GF-D8 (cell line): ENCODE measurements around the gene PTK6.
A peak's percentile ranks its signal among the peaks of the same experiment; 100 is the strongest.

Experiments used
- DNase-seq: peaks from one replicate; lab custom pipeline; 2025; lab: John Stamatoyannopoulos, UW

The PTK6 gene

DNA sequence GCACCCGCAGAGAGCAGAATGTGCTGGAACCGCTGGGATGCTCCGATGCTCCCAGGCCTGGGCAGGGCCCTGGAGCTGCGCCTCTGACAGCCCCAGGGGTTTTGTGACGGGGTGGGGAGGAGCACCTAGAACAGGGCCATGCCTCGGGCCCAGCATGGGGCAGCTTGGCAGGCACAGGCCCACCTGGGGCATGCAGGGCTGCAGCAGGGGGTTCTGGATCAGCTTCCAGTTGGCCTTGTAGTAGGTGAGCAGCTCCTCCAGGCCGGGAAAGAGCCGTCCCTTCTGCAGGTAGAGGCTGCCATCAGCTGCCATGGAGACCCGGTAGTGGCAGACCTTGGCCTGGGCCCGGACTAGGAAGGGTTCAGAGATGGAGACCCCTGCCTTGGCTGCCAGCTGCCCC, 6.0 kb upstream of the PTK6 start:
- DNase-seq: no peak

DNA sequence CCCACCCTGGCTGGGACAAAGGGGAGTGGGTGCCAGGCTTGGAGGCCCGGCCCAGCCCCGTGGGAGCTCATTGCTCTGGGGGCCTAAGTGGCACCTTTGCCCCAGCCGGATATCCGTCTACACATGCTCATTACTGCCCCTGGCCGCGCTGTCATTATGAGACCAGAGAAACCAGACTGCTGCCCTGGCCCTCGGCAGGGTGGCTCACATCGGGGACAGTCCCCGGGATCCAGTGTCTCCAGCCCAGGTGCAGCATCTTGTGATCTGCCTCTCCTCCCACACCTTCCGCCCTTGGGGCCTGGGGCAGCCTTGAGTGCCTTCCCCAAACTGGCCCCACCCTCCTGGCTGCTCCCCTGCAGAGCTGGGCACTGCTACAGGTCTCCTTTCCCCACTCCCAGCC, 5.5 kb upstream of the PTK6 start:
- no peak for DNase-seq

DNA sequence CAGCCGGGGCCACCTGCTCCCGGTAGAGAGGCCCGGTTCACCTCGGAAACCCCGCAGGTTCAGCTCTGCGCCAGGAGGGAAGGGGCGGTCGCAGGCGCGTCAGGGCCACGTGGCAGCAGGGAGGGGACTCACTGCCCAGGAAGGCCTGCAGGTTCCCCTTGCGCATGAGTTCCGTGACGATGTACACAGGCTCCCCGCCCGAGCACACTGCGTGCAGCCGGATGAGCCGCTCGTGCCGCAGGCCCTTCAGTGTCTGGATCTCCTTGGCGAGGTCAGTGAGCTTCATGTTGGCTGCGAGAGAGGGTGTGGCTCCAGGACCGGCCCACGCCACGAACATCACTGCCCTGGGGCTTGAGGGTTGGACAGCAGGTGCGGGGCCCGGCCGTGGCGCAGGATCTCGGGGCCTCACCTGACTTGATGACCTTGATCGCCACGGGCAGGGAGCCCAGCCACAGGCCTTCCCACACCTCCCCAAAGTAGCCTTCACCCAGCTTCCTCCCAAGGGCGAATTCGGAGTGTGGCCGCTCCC, 4.9 kb upstream of the PTK6 start:
- no peak for DNase-seq

DNA sequence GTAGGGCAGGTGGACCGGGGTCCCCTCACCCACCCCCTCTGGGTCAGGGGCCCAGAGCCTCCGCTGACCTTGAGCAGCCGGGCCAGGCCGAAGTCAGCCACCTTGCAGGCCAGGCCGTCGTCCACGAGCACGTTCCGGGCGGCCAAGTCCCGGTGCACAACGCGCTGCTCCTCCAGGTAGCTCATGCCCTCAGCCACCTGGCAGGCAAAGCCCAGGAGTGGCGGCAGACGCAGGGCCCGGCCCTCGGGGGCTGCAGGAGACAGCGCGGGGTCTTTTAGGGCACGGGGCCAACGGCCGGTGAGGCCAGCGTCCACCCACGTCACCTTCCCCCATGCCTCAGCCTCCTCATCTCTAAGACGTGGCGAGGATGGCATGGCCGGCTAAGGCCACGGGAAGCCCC, 4.2 kb upstream of the PTK6 start:
- DNase-seq: no peak

DNA sequence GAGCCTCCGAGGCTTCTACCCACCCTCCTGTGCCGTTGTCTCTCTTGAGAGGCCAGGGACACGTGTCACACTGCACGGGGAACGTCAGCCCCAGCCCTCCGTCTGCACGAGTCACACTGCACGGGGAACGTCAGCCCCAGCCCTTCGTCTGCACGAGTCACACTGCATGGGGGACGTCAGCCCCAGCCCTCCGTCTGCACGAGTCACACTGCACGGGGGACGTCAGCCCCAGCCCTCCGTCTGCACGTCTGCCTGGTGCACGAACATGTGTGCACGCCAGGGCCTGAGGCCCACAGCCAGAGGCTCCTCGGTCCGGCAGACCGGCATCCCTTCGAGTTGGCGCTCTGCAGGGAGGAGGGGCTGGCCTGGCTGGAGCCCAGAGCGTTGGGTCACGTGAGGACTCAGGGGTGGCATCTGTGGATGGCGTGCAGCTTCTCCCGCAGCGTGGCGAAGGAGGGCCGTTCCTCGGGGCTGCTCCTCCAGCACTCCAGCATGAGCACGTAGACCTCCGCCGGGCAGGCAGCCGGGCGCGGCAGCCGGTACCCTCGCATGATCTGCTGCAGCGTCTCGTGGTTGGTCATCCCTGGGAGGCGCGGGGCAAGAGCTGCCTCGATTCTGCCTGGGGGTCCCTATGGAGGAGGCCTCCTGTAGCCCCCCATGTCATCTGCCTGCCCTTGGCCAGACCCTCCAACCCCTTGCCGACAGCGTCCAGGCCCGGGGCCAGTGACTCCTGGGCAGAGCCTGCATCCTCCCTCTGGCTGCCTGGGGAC, 3.4 kb upstream of the PTK6 start:
- no peak for DNase-seq

DNA sequence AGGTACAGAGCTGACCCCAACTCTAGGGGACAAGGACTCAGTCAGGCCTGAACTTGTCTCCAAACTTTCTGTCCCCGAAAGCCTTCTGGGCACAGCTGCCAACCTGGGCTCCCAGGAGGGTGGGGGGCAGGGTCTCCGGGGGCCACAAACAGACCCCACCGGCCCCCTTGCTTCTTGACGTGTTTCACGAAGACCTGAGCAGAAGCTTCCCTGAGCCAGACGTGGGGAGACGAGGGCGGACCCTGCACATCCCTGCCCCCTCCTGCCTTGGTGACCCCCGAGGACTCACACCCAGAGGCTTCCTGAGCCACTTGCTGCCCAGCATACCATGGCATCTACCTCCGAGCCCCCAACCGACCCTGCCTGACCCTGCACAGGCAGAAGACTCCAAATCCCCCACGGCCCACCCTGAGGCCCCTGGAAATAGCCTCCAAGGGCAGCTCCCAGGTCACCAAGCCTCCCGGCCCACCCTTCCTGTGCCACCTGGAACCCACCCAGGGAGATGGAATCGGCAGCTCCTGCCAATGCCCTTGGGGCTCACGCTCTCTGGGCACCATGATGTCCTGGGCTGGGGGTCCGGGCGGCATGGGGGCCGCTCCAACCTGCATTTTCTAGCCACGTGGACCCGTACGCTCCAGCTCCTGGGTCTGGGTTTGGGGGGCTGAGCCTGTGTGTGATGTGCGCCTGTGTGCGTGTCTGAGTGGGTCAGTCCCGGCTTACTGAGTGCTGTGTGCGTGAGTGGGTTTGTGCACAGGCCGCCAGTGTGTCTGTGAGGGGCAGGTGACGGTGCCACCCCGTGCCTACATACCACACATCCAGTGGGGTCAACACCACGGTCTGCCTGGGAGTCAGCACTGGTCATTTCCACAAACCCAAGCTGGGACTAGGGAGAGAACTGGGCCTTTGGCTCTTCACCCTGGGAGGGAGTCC, 2.5 kb upstream of the PTK6 start:
- DNase-seq: no peak

DNA sequence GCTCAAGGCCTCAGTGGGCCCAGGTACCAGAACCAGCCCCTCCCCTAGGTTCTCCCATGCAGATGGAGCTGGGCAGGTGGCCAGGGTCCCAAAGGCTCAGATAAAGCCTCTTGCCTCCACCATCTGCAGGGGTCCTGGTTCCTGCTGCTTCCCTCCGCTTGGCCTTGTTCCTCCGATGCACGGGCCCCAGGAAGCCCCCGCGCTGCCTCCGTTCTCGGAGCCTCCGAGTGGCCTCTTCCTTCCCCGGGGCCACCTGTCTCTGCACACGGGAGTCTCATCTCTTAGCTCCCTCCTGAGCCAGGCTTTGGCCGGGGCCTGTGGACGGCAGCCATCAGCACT, 1.9 kb upstream of the PTK6 start:
- no peak for DNase-seq

DNA sequence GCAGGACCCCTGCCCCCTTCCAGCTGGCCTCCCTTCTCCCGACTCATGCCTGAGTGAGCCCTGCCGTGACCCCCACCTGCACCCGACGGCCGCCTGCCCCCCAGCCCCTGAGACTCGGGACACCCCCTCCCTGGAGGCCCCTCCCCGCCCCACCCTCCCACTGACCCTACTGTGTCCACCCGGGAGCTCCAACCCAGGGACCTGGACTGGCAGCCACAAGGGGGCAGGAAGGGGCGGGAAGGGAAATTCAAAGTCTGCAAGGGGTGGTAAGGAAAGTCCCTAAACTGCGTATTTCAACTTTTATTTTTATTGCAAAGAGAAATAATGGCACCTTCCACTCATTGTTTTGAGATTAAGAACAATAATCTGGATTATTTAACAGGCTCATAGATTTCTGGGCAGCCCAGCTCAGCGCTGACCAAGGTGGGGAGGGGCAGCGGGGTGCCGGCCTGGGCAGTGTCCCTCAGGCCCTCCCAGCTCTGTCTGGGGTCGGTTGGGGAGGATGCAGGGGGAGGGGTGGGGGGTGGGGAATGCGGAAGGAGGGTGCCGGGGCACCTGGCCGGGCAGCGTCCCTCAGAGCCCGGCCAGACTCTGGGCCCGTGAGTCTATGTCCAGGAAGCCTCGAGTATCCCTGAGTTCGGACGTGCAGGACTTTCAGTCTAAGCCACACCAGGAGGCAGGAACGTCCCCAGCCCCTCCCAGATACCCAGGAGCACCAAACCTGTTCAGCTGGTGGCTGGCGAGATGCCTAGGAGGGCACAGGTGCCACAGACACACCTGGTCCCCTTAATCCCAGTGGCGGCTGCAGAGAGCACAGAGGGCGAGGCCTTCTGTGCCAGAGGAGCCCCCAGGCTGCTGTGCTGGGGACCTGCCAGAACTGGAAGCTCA, 1.3 kb upstream of the PTK6 start:
- no peak for DNase-seq

DNA sequence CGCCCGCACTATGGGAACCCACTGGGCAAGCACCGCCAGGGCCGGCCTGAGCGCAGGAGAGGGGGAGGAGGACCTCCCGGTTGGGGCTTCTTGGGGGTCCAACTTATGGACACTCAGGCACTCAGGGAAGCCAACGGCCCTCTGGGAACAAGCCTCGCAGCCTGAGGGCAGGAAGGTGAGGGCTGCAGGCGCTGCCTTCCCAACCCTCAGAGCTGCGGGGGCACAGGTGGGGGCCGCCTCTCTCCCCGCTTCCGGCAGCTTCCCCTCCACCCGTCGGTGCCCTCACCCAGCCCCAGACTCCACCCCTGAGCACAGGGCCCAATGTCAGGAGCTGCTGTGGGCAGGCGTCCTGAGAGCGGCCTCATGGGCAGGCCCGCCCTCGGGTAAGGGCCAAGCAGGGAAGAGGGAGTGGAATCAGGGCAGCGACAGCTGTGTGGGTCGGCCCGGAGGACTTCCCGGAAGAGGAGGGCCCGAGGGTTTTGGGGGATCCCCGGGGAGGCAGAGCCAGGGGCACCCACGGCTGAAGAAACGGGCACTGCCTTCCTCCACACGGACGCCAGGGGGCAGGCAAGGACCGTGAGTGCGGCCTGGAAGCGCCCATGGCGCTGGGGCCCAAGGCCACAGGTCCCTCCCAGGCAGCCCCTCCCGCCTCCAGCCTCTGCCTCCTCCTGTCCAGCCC, 488 bp upstream of the PTK6 start:
- peak; percentile 80 for DNase-seq

DNA sequence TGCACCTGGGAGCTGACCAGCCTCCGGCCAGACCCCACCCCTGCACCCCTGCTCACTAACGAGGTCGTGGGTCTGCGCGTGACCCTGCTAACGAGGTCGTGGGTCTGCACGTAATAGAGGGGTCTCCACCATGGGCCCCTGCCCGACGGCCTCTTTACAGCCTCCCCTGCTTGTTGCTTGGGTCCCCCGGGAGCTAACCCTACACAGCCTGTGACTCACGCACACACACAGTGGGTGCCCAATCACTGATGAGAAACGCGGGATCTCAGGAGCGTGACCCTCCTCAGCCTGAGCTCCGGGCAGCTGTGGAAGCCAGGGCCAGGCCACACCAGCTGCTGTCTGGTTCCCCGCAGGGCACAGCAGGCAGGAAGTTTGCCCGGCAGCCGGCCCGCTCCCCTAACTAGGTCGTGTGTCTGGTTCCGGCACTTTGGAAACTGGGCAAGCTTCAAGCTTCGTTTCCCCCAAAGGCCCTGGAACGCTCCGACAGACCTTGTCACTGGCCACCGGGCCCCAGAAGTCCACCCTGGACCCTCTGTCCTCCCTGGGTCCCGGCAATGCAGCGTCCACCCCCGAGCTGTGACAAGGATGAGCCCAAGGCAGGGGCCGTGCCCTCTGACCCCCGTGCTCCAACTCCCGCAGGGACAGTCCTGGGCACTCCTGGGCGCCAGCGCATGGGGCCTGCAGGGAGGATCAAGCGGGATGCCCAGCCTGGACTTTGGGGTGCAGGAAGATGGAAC, 767 bp downstream of the PTK6 start:
- no peak for DNase-seq

DNA sequence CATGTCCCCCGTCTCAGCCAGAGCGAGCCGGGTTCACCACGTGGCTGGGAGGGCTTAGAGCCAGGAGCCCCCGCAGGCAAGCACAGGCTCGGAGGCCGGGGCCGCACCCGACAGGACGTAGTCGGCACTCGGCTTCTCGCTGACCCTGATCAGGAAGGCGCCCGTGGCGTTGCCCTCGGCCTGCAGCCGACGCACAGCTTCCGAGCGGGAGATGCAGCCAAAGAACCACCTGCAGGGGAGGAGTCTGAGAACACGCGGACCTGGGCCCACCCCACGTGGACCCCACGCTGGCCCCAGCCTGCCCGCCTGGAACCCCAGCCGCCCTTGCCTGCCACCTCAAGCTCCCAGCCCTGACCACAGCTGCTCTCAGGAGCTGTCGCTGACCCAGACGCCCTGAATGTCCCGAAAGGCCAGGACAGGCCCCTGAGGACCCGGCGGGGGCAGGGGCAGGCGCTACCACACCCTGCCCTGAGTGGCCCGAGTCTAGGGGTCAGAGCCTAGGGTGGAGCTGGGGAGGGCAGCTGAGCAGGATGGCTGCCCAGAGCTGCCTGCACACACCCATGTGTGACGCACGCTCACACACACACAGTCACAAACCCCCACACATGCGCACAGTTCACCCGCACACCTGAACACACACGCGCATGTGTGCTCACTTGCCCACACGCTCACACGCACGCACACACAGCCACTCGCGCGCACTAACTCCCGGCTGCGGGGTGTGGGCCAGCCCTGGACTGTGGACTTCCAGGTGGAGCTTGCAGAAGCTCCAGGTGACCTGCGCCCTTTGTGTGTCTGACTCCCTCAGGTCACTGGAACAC, 2.1 kb downstream of the PTK6 start:
- DNase-seq: no peak

DNA sequence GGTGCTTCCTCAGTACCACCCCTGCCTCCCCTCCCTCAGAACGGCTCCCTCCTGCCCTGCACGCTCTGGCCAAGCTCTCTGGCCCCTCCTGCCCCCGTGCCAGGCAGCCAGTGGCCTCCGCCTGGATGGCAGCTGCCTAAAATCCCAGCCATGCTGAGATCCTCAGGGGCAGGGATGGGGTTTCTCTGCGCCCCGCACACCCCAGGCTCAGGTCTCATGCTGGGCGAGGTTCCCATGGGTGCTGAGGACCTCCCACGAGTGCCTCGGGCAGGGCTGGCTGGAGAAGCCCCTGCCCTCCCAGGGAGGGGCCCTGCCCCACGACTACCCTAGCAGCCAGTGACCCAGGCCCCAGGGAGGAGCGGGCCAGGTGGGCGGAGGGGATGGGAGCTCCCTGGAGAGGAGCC, 2.7 kb downstream of the PTK6 start:
- DNase-seq: no peak

DNA sequence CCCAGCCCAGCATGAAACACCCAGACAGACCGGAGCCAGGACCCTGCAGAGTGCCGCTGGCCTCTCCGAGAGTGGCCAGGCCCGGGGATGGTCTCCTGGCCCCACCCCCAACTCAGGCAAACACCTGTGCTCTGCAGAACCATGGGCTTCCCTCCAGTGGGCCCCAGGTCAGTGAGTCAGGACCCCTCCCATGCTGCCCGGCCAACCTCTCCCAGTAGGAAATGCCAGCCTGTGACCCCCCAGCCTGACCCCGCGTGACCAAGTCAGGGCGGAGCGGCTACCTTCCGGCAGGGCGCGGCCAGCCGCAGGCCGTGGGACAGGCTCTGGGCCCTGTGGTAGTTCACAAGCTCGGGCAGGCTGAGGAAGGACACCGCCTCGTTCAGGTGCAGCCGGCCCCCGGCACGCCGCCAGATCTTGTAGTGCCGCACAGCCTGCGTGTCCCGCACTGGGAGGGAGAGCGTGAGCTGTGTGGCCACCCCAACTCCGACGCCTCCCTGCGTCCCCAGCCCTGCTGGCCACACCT, 3.2 kb downstream of the PTK6 start:
- DNase-seq: no peak

DNA sequence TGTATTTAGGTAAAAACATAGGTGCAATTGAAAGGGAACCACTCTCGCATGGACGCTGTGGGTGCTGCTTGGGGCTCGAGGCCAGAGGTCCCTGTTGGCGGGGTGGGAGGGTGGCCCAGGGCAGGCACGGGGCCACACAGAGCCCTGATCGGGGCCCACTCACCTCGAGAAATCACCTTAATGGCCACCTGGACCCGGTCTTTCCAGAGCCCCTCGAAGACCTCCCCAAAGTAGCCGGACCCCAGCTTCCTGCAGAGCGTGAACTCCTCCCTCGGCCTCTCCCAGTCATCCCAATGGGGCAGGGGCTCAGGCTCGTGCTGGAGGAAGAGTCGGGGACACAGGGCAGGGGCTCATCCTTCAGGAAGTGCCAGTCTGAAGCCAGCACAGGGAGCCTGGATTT, 3.8 kb downstream of the PTK6 start:
- no peak for DNase-seq

DNA sequence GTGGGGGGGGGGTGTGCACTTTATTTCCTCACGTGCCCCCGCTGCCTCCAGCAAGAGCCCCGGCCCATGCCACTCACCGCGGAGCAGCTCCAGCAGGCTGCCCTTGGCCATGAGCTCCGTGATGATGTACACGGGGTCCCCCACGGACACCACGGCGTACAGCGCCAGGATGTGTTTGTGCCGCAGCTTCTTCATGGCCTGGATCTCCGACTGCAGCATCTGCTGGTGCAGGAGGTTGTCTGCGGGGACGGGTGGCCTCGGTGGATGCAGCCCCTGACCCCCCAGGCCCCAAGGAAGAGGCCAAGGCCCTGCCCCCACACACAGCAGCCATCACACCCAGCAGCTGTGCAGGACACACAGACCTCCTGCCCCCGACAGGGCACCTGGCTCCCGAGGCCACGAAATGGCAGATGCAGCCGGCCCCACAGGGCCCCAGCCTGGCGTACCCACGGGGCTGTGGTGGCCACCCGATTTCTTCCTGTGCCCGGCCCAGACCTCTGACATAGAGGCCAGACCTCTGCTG, 4.7 kb downstream of the PTK6 start:
- no peak for DNase-seq

DNA sequence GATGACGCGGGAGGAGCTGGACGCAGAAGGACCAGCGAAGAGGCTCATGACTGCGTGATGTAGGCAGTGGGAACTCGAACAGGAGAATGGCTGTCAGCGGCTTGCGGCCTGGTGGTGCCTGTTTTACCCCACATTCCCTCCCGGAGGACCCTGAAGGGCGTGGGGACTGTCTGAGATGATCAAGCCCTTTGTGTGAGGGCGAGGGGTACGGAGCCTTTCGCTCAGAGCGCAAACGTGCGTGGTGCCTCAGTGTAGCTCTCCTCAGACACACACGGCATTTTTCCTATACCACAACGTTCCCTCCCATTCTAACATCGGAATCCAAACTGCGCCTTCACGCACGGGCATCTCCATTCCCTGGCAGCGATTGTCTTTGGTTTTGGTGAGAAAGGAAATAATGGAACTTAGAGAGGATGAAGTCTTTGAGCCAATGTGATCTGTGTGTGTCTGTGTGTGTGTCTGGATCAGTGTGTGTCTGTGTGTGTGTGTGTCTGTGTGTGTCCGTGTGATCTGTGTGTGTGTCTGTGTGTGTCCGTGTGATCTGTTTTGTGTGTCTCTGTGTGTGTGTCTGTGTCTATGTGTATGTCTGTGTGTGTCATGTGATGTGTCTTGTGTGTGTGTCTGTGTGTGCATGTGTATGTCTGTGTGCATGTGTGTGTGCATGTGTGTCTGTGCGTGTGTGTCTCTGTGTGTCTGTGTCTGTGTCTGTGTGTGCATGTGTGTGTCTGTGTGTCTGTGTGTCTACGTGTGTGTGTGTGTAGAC, 5.3 kb downstream of the PTK6 start:
- DNase-seq: no peak

DNA sequence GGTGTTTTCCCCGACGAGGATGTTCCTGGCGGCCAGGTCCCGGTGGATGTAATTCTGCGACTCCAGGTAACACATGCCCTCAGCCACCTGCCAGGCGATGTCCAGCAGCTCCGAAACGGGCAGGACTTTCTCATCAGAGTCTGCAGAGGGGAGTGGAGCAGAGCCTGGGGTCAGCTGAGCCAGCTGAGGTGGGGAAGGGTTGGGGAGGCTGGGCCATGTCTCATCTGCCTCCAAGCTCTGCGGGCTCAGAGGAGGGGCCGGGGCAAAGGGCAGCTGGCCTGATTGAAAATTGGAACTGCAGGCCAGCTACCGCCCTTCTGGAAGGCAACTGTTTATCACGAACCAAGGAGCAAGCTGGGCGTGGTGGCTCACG, 6.4 kb downstream of the PTK6 start:
- DNase-seq: no peak

DNA sequence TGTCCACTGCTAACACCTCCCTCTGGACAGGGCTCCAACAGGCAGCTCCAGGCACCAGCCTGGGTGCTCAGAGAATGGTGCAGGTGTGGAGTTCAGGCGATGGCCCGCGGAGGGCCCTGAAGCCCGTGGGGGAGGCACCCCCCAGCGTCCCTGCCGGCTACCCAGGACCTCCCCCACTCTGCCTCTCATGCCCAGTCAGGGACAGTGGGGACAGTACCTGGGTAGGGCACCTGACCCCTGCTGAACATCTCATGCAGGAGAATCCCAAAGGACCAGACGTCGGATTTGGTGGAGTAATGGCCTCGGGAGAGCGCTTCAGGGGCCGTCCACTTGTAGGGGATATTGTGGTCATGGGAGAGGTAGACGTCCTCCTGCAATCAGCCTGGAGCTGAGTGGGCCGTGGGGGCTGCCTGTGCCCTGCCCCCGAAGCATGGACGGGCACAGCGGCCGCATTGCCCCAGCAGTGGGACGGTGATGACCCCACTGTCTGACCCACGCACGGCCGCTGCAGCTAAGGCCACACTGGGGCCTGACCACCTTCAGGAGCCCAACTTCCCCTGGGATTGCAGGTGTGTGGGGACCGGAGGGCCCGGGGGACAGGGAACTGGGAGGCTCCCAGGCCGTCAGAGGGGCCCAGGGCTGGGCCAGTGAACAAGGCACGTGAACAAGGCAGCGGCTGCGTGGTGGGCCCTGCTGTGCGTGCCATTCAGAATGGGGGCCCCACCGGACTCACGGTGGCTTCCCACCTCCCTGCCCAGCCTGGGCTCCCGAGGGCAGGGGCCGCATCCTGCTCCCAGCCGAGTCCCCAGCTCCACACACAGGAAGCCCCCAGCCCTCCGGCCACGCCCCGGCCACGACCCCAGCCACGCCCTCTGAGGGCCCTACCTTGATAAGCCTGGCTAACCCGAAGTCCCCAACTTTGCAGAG, 7.1 kb downstream of the PTK6 start:
- DNase-seq: no peak
